SU-DHL-6 (cell line): ENCODE results near the gene NAPG.

ENCODE experiments used
- H2AFZ ChIP-seq: fragments of 200-600 bp; sonication (generic); 2 replicates; pipeline ENCODE4 v1.6.1; 2014; ENCODE audit warnings: low read depth, mild to moderate bottlenecking, moderate library complexity, mixed read lengths, antibody characterized with exemption, low read length; ENCODE audit not compliant: severe bottlenecking
- H3F3A ChIP-seq: fragments of 200-600 bp; shearing (Covaris generic); 2 replicates; pipeline ENCODE4 v1.6.0; 2016; ENCODE audit warnings: antibody characterized with exemption, mild to moderate bottlenecking; ENCODE audit not compliant: insufficient read depth
- H3K27ac ChIP-seq: fragments of 200-600 bp; sonication (generic); 2 replicates; pipeline ENCODE4 v1.5.1; 2016; ENCODE audit warnings: low read depth, mild to moderate bottlenecking, low read length, moderate library complexity, mixed read lengths
- H3K27me3 ChIP-seq: fragments of 200-600 bp; sonication (generic), shearing (Covaris generic); 2 replicates; pipeline ENCODE4 v1.6.0; 2014; ENCODE audit warnings: mild to moderate bottlenecking, low read length
- H3K36me3 ChIP-seq: fragments of 200-600 bp; sonication (generic); 2 replicates; pipeline ENCODE4 v1.6.1; 2014; ENCODE audit warnings: mild to moderate bottlenecking, low read length, mixed read lengths
- H3K4me2 ChIP-seq: fragments of 300-600, 200-600 bp; shearing (Covaris generic), sonication (generic); 2 replicates; pipeline ENCODE4 v1.6.0; 2014; ENCODE audit warnings: low read length, low read depth, mild to moderate bottlenecking; ENCODE audit not compliant: poor library complexity, severe bottlenecking
- H3K4me3 ChIP-seq: fragments of 200-600 bp; sonication (generic); 2 replicates; pipeline ENCODE4 v1.5.1; 2014; ENCODE audit warnings: antibody characterized with exemption, low read length, mild to moderate bottlenecking, mixed read lengths; ENCODE audit not compliant: insufficient read depth, poor library complexity, severe bottlenecking
- H3K79me2 ChIP-seq: fragments of 200-600 bp; sonication (generic); 2 replicates; pipeline ENCODE4 v1.6.1; 2014; ENCODE audit warnings: mild to moderate bottlenecking, low read length, moderate library complexity; ENCODE audit not compliant: insufficient read depth
- H3K9ac ChIP-seq: fragments of 200-600 bp; sonication (generic); 2 replicates; pipeline ENCODE4 v1.7.0; 2014; ENCODE audit warnings: mild to moderate bottlenecking, low read length
- H3K9me2 ChIP-seq: fragments of 200-600 bp; sonication (generic); replicated peaks from 2 replicates; pipeline ENCODE4 v1.6.1; 2014; ENCODE audit warnings: low read length; ENCODE audit not compliant: insufficient read depth
- H3K9me3 ChIP-seq: fragments of 200-600 bp; sonication (generic); 2 replicates; pipeline ENCODE4 v1.6.1; 2014; ENCODE audit warnings: low read length, mixed read lengths; ENCODE audit not compliant: insufficient read depth
- H4K20me1 ChIP-seq: fragments of 200-600 bp; sonication (generic); 2 replicates; pipeline ENCODE4 v1.6.1; 2014; ENCODE audit warnings: low read depth, mild to moderate bottlenecking, antibody characterized with exemption, low read length, moderate library complexity, mixed read lengths
- CTCF ChIP-seq: fragments of 200-600 bp; sonication (generic); IDR thresholded peaks from one replicate; pipeline ENCODE4 v1.5.1; 2017; ENCODE audit warnings: antibody characterized with exemption, mild to moderate bottlenecking, low read length, moderate library complexity; ENCODE audit not compliant: insufficient read depth, poor library complexity, severe bottlenecking
- EZH2phosphoT487 ChIP-seq: fragments of 200-600 bp; sonication (generic), shearing (Covaris generic); conservative IDR thresholded peaks from 2 replicates; pipeline ENCODE4 v1.6.1; 2018; ENCODE audit warnings: mild to moderate bottlenecking, antibody characterized with exemption, low read length, moderate library complexity, mixed read lengths

The NAPG gene

GRCh38 chr18:10477863-10478260, 48.0 kb upstream of the NAPG start:
- Histone ChIP-seq H3K27me3 (no peaks in the 10 kb centered on the region), H3K4me3 (no peak overlapping the region), H3K4me2 (no peak overlapping the region), H3K9me2 (no peaks in the 10 kb centered on the region), H4K20me1 (no peaks in the 10 kb centered on the region), H3K27ac (no peak overlapping the region), H3F3A (no peaks in the 10 kb centered on the region), H2AFZ (no peak overlapping the region), H3K9me3 (no peaks in the 10 kb centered on the region), H3K9ac (no peak overlapping the region), H3K36me3 (no peaks in the 10 kb centered on the region), H3K79me2 (no peaks in the 10 kb centered on the region)
- TF ChIP-seq CTCF (no peak), EZH2phosphoT487 (no peak)

GRCh38 chr18:10481831-10482230, 44.0 kb upstream of the NAPG start:
- no peaks in the 10 kb centered on the region for H3F3A ChIP-seq
- no peaks in the 10 kb centered on the region for H3K9me2 ChIP-seq
- H4K20me1 ChIP-seq, result no peaks in the 10 kb centered on the region
- H3K4me3 ChIP-seq, result no peak overlapping the region
- H3K9ac ChIP-seq, result no peak overlapping the region
- no peaks in the 10 kb centered on the region for H3K36me3 ChIP-seq
- H3K27ac ChIP-seq, result no peak overlapping the region
- no peak overlapping the region for H3K4me2 ChIP-seq
- no peak overlapping the region for H2AFZ ChIP-seq
- no peaks in the 10 kb centered on the region for H3K27me3 ChIP-seq
- no peaks in the 10 kb centered on the region for H3K9me3 ChIP-seq
- H3K79me2 ChIP-seq, result no peaks in the 10 kb centered on the region
- TF ChIP-seq CTCF (no peak), EZH2phosphoT487 (no peak)

- H4K20me1 ChIP-seq, result no peaks in the 10 kb centered on the region
- H3K79me2 ChIP-seq, result no peaks in the 10 kb centered on the region
- no peak overlapping the region for H2AFZ ChIP-seq
- H3K27ac ChIP-seq, result no peak overlapping the region
- H3K9me2 ChIP-seq, result no peaks in the 10 kb centered on the region
- H3K27me3 ChIP-seq, result no peaks in the 10 kb centered on the region
- TF ChIP-seq EZH2phosphoT487, result no peak
- no peak for TF ChIP-seq CTCF
- H3K4me3 ChIP-seq, result no peak overlapping the region
- no peak overlapping the region for H3K9ac ChIP-seq
- H3K9me3 ChIP-seq, result no peaks in the 10 kb centered on the region
- no peaks in the 10 kb centered on the region for H3F3A ChIP-seq
- no peaks in the 10 kb centered on the region for H3K36me3 ChIP-seq
- no peak overlapping the region for H3K4me2 ChIP-seq
Measured at GRCh38 chr18:10482363-10482984, 43.4 kb upstream of the NAPG start.
